ENCODE measurements around the gene RASGEF1B. TPM values are rescaled to one million over a fixed set of nuclear protein-coding genes. Genes with fewer than 3 reads are reported as not detected.

RASGEF1B gene
- total and polyA plus RNA-seq, 2 experiments from 2014 or later = 29.1 to 53.4 TPM

DNA sequence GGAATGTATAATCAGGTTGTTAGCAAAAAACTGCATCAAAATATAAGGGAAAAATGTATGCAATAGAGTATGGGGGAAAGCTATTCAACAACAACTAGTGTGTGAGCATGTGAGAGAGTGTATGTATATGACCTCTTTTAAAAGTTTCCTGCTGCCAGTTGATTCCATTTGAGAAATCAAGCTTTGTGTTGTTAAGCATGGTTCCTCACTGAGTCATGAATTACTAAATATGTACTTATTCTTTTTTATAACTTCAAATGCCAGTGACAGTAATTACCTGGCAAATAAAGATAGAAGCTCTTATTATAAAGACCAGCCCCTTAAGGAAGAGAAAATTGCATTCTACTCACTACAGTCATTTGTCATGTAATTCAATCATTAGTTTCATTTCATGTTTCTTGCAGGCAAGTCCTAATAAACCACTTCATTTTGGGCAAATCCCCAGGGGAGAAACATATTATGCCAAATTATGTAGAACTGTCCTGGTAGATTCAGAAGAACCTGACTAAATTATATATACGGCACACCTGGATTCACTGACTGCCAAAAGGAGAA is 19.2 kb downstream of the RASGEF1B start:
- Histone ChIP-seq H3K27ac (no peak overlapping the region), H3K9me2 (replicated peaks; ENCODE audit: insufficient read depth) (no peaks in the 10 kb centered on the region), H3K4me3 (no peak overlapping the region), H2AFZ (no peak overlapping the region), H3K4me2 (no peak overlapping the region), H3K4me1 (ENCODE audit: insufficient read depth) (no peaks in the 10 kb centered on the region), H3K9me3 (ENCODE audit: low read depth) (no peaks in the 10 kb centered on the region), H4K20me1 (ENCODE audit: insufficient read depth, poor library complexity, severe bottlenecking) (no peaks in the 10 kb centered on the region), H3K36me3 (replicated peaks; ENCODE audit: insufficient read depth, low read depth) (no peaks in the 10 kb centered on the region), H3K79me2 (no peaks in the 10 kb centered on the region), H3K27me3 (no peaks in the 10 kb centered on the region)
- no peak for TF ChIP-seq EZH2phosphoT487 (IDR thresholded peaks at IDR 0.05; ENCODE audit: low read depth, severe bottlenecking, unreplicated experiment)
- TF ChIP-seq EZH2 (IDR thresholded peaks at IDR 0.05; ENCODE audit: borderline replicate concordance) = no peak
- TF ChIP-seq, protein P1, sequence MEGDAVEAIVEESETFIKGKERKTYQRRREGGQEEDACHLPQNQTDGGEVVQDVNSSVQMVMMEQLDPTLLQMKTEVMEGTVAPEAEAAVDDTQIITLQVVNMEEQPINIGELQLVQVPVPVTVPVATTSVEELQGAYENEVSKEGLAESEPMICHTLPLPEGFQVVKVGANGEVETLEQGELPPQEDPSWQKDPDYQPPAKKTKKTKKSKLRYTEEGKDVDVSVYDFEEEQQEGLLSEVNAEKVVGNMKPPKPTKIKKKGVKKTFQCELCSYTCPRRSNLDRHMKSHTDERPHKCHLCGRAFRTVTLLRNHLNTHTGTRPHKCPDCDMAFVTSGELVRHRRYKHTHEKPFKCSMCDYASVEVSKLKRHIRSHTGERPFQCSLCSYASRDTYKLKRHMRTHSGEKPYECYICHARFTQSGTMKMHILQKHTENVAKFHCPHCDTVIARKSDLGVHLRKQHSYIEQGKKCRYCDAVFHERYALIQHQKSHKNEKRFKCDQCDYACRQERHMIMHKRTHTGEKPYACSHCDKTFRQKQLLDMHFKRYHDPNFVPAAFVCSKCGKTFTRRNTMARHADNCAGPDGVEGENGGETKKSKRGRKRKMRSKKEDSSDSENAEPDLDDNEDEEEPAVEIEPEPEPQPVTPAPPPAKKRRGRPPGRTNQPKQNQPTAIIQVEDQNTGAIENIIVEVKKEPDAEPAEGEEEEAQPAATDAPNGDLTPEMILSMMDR (IDR thresholded peaks at IDR 0.05; ENCODE audit: poor library complexity) = no peak
- WGBS (ENCODE audit: low lambda C conversion rate, missing lambda C conversion rate) = 94% methylated on average over 1 of the region's 1 CpG
- DNase-seq (ENCODE audit: low spot score) = no peak

DNA sequence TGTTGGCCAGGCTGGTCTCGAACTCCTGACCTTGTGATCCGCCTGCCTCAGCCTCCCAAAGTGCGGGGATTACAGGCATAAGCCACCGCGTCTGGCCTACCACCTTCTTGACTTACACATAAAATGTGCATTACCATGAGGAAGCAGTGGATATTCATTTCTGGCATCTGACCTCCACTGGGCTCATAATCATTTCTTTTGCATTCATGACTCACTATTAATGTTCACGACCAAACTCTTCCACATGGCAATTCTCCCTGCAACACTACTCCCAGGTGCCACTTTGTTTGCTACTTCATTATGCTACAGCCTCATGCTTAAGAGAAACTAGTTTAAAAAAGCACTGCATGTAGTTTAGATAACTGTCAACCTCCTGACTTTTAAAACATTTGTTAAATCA is 22.7 kb downstream of the RASGEF1B start:
- H3K4me3 ChIP-seq = no peak overlapping the region
- WGBS (ENCODE audit: low lambda C conversion rate, missing lambda C conversion rate) = 92% methylated on average over 6 of the region's 6 CpGs
- no peaks in the 10 kb centered on the region for H3K79me2 ChIP-seq
- H3K9me3 ChIP-seq (ENCODE audit: low read depth) = no peaks in the 10 kb centered on the region
- DNase-seq (ENCODE audit: low spot score) = no peak
- H3K27ac ChIP-seq = no peak overlapping the region
- no peak overlapping the region for H2AFZ ChIP-seq
- TF ChIP-seq, protein P1 (IDR thresholded peaks at IDR 0.05; ENCODE audit: poor library complexity) = no peak
- TF ChIP-seq EZH2phosphoT487 (IDR thresholded peaks at IDR 0.05; ENCODE audit: low read depth, severe bottlenecking, unreplicated experiment) (no peak), EZH2 (IDR thresholded peaks at IDR 0.05; ENCODE audit: borderline replicate concordance) (no peak)
- H3K9me2 ChIP-seq (replicated peaks; ENCODE audit: insufficient read depth) = no peaks in the 10 kb centered on the region
- H4K20me1 ChIP-seq (ENCODE audit: insufficient read depth, poor library complexity, severe bottlenecking) = no peaks in the 10 kb centered on the region
- no peaks in the 10 kb centered on the region for H3K27me3 ChIP-seq
- H3K4me1 ChIP-seq (ENCODE audit: insufficient read depth) = no peaks in the 10 kb centered on the region
- H3K4me2 ChIP-seq = no peak overlapping the region
- H3K36me3 ChIP-seq (replicated peaks; ENCODE audit: insufficient read depth, low read depth) = no peaks in the 10 kb centered on the region

DNA sequence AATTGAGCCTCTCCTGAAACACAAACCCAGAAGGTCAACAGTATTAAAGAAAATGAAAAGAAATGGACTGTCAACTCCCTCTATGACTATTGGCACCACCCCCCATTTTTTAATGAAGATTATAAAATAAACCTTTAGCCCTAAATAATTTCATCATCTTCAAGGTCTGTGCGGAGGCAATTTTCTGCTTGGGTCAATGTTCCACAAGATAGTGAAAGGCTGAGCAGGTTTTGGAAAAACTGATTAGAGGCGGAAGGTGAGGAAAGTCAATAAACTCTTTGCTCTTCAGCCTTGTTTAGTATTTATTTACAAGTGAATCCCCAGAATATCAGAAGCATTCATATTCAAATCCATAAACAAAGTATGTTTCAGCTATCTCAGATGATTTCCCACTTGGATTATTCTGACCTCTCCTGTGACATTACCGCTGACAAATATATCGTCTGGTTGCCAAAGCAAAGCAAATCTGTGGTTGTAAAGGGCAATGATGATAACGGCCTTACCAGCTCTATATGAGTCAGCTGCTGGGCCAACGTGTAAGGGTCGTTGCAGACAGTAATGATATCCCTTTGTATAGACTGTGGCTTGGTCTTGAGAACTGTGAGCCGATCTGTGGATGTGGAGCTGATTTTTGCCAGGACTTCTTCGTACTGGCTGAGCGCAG is 24.0 kb downstream of the RASGEF1B start:
- Histone ChIP-seq H3K4me3 (no peak overlapping the region), H3K27ac (peak overlapping the region; percentile 62), H3K4me2 (no peak overlapping the region), H3K36me3 (replicated peaks; ENCODE audit: insufficient read depth, low read depth) (no peaks in the 10 kb centered on the region), H3K9me2 (replicated peaks; ENCODE audit: insufficient read depth) (no peaks in the 10 kb centered on the region), H4K20me1 (ENCODE audit: insufficient read depth, poor library complexity, severe bottlenecking) (no peaks in the 10 kb centered on the region), H3K79me2 (no peaks in the 10 kb centered on the region), H3K27me3 (no peaks in the 10 kb centered on the region), H3K4me1 (ENCODE audit: insufficient read depth) (no peaks in the 10 kb centered on the region), H2AFZ (no peak overlapping the region), H3K9me3 (ENCODE audit: low read depth) (no peaks in the 10 kb centered on the region)
- DNase-seq (ENCODE audit: low spot score) = no peak
- TF ChIP-seq EZH2 (IDR thresholded peaks at IDR 0.05; ENCODE audit: borderline replicate concordance) = no peak
- TF ChIP-seq EZH2phosphoT487 (IDR thresholded peaks at IDR 0.05; ENCODE audit: low read depth, severe bottlenecking, unreplicated experiment) = no peak
- TF ChIP-seq, protein P1 (IDR thresholded peaks at IDR 0.05; ENCODE audit: poor library complexity) = no peak
- 70% methylated on average over 10 of the region's 10 CpGs for WGBS (ENCODE audit: low lambda C conversion rate, missing lambda C conversion rate)
